Measurements from ENCODE around the gene SELENOM.
"Not testable (repeated sequence)": the region's sequence is repeated elsewhere in the genome, so short reads cannot be mapped to it uniquely, and the experiment has no call there.

SELENOM gene

DNA sequence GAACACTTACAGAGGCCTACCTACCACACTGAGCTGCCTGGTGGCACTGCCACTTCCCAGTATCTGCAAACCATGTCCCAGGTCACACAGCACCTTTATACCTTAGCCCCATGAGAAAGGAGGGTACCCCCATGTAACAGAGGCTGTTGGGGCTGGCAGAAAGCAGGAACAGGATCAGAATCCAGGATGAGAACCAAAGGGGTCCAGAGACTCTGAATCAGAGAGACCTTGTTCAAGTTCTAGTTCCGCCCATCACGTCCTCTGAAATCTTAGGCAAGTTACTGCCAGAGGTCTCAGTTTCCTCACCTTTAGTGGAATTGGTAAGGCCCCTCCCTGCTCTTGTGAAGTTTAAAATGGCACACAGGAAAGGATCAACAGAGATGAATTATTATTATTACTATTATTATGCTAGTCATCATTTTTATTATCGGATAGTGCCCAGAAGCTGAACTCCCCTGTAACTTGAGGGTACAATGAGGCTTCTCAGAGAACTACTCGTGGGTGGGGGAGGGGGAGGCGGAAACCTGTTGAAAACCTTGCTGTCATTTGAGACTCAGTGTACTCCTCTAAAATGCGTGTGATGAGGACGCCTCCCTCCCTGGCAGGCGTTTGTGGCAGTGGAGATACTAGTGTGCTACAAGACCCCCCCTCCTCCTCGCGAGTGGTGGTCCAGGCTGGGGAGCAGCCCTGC lies 9.3 kb downstream of the SELENOM start:
- Histone ChIP-seq H3K4ac (ENCODE audit: low read depth in 1 of 2, low read length in 2 of 2) (no peak overlapping the region), H2BK12ac (ENCODE audit: low read length in 2 of 2) (no peak overlapping the region), H3K4me2 (ENCODE audit: low read length, poor library complexity, severe bottlenecking) (no peak overlapping the region), H3K27ac (ENCODE audit: low read length, poor library complexity, severe bottlenecking) (no peak overlapping the region), H4K8ac (ENCODE audit: low read length) (no peak overlapping the region), H2AFZ (ENCODE audit: low read depth, low read length) (no peak overlapping the region), H2BK120ac (ENCODE audit: low read depth, low read length) (no peak overlapping the region), H2BK5ac (ENCODE audit: low read depth, low read length, poor library complexity, severe bottlenecking) (no peak overlapping the region), H3K14ac (ENCODE audit: low read length in 2 of 2) (no peak overlapping the region), H3K4me3 (ENCODE audit: insufficient read depth in 1 of 2, low read depth in 1 of 2, low read length in 2 of 2) (no peak overlapping the region), H3K4me1 (ENCODE audit: control insufficient read depth, insufficient read depth, low read depth, low read length) (peaks cover 22% of the 10 kb centered on the region), H3K79me1 (replicated peaks; ENCODE audit: low read length, poor library complexity, severe bottlenecking) (peaks cover 29% of the 10 kb centered on the region), H3K36me3 (ENCODE audit: control insufficient read depth in 1 of 2, insufficient read depth in 2 of 2, low read depth in 1 of 2, low read length in 2 of 2) (peaks cover 84 to 94% of the 10 kb centered on the region in 2 experiments), H3K9me3 (ENCODE audit: control insufficient read depth, low read length) (no peaks in the 10 kb centered on the region), H2AK5ac (ENCODE audit: low read length, severe bottlenecking) (no peak overlapping the region), H3K9ac (ENCODE audit: low read length) (peak overlapping the region; percentile 18), H3K27me3 (ENCODE audit: control insufficient read depth in 1 of 2, insufficient read depth in 1 of 2, low read length in 2 of 2) (no peaks in the 10 kb centered on the region), H3K18ac (ENCODE audit: low read depth in 1 of 2, low read length in 2 of 2) (no peak overlapping the region), H2BK15ac (ENCODE audit: low read depth, poor library complexity, severe bottlenecking) (no peak overlapping the region), H3K23ac (ENCODE audit: low read length in 2 of 2) (no peak overlapping the region), H4K91ac (ENCODE audit: low read length) (no peak overlapping the region)
- WGBS = 90% methylated on average over 10 of the region's 10 CpGs
- DNase-seq = no peak

- H2AK5ac ChIP-seq (ENCODE audit: low read length, severe bottlenecking); H4K8ac ChIP-seq (ENCODE audit: low read length); H3K4me3 ChIP-seq (ENCODE audit: insufficient read depth in 1 of 2, low read depth in 1 of 2, low read length in 2 of 2); H3K4me2 ChIP-seq (ENCODE audit: low read length, poor library complexity, severe bottlenecking); DNase-seq; H3K18ac ChIP-seq (ENCODE audit: low read depth in 1 of 2, low read length in 2 of 2); H4K91ac ChIP-seq (ENCODE audit: low read length); H3K27ac ChIP-seq (ENCODE audit: low read length, poor library complexity, severe bottlenecking); H2BK120ac ChIP-seq (ENCODE audit: low read depth, low read length); H3K14ac ChIP-seq (ENCODE audit: low read length in 2 of 2); H3K27me3 ChIP-seq (ENCODE audit: control insufficient read depth in 1 of 2, insufficient read depth in 1 of 2, low read length in 2 of 2); H2AFZ ChIP-seq (ENCODE audit: low read depth, low read length); H3K9me3 ChIP-seq (ENCODE audit: control insufficient read depth, low read length); H2BK15ac ChIP-seq (ENCODE audit: low read depth, poor library complexity, severe bottlenecking); H3K23ac ChIP-seq (ENCODE audit: low read length in 2 of 2); H2BK5ac ChIP-seq (ENCODE audit: low read depth, low read length, poor library complexity, severe bottlenecking); H3K4ac ChIP-seq (ENCODE audit: low read depth in 1 of 2, low read length in 2 of 2); H2BK12ac ChIP-seq (ENCODE audit: low read length in 2 of 2): not testable (repeated sequence)
- Histone ChIP-seq H3K9ac (ENCODE audit: low read length) (peak overlapping the region; percentile 18), H3K4me1 (ENCODE audit: control insufficient read depth, insufficient read depth, low read depth, low read length) (peaks cover 20% of the 10 kb centered on the region), H3K79me1 (replicated peaks; ENCODE audit: low read length, poor library complexity, severe bottlenecking) (peaks cover 35% of the 10 kb centered on the region), H3K36me3 (ENCODE audit: control insufficient read depth in 1 of 2, insufficient read depth in 2 of 2, low read depth in 1 of 2, low read length in 2 of 2) (peaks cover 86 to 94% of the 10 kb centered on the region in 2 experiments)
- WGBS = 93% methylated on average over 4 of the region's 5 CpGs
Measured at GRCh38 chr22:31097539-31097938, 9.8 kb downstream of the SELENOM start.

DNA sequence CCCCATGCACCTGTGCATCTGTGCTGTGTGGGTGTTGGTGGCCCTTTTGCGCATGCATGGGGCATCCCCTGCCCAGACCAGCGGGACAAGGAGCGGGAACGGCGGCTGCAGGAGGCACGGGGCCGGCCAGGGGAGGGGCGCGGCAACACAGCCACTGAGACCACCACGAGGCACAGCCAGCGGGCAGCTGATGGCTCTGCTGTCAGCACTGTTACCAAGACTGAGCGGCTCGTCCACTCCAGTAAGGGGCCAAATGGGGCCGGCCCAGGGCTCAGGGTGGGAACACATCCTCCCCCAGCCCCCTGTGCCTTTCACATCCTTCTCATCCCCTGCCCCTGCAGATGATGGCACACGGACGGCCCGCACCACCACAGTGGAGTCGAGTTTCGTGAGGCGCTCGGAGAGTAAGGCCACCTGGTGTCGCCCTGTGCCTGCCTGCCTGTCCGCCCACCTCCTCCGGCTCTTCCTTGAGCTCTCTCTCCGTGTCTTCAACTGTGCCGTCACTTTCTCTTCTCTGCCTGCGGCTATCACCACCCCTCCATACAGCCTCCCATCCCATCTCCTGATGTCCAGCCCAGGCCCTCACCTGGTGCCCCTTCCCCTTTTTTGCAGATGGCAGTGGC lies 10.6 kb downstream of the SELENOM start:
- Histone ChIP-seq H2BK5ac (ENCODE audit: low read depth, low read length, poor library complexity, severe bottlenecking) (no peak overlapping the region), H2BK120ac (ENCODE audit: low read depth, low read length) (no peak overlapping the region), H3K9ac (ENCODE audit: low read length) (no peak overlapping the region), H3K79me1 (replicated peaks; ENCODE audit: low read length, poor library complexity, severe bottlenecking) (peaks cover 40% of the 10 kb centered on the region), H3K14ac (ENCODE audit: low read length in 2 of 2) (no peak overlapping the region), H3K27me3 (ENCODE audit: control insufficient read depth in 1 of 2, insufficient read depth in 1 of 2, low read length in 2 of 2) (no peaks in the 10 kb centered on the region), H2BK12ac (ENCODE audit: low read length in 2 of 2) (no peak overlapping the region), H3K27ac (ENCODE audit: low read length, poor library complexity, severe bottlenecking) (no peak overlapping the region), H3K4me3 (ENCODE audit: insufficient read depth in 1 of 2, low read depth in 1 of 2, low read length in 2 of 2) (no peak overlapping the region), H3K18ac (ENCODE audit: low read depth in 1 of 2, low read length in 2 of 2) (no peak overlapping the region), H2BK15ac (ENCODE audit: low read depth, poor library complexity, severe bottlenecking) (no peak overlapping the region), H4K8ac (ENCODE audit: low read length) (no peak overlapping the region), H3K23ac (ENCODE audit: low read length in 2 of 2) (no peak overlapping the region), H3K36me3 (ENCODE audit: control insufficient read depth in 1 of 2, insufficient read depth in 2 of 2, low read depth in 1 of 2, low read length in 2 of 2) (peaks cover 92 to 94% of the 10 kb centered on the region in 2 experiments), H3K4me1 (ENCODE audit: control insufficient read depth, insufficient read depth, low read depth, low read length) (peaks cover 12% of the 10 kb centered on the region), H2AK5ac (ENCODE audit: low read length, severe bottlenecking) (no peak overlapping the region), H2AFZ (ENCODE audit: low read depth, low read length) (no peak overlapping the region), H3K9me3 (ENCODE audit: control insufficient read depth, low read length) (no peaks in the 10 kb centered on the region), H3K4me2 (ENCODE audit: low read length, poor library complexity, severe bottlenecking) (no peak overlapping the region), H3K4ac (ENCODE audit: low read depth in 1 of 2, low read length in 2 of 2) (no peak overlapping the region), H4K91ac (ENCODE audit: low read length) (no peak overlapping the region)
- 96% methylated on average over 27 of the region's 27 CpGs for WGBS
- no peak for DNase-seq

DNA sequence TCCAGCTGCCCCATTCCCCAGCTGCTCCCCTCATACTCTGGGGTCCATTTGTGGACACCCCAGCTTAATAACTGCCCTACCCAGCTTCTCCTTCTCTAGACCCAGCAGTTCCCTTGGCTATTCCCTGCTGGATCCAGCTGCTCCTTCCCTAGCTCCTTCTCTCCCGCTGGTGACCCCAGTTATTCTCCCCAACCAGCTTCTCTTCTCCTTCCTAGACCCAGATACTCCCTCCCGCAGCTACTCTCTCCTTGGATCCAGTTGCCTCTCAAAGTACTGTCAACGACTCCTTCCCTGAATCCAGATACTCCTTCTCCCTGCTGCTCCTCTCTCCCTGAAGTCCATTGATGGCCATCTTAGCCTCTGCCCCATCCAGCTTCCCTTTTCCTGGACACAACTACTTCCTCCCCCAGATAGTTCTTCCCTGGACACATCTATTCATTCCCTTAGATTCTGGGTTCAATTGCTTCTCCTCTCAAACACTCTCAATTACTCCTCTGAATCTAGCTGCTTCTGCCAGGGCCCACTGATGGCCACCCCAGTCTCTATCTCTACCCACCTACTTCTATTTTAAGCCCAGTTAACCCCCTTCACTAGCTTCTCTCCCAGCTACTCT lies 11.6 kb downstream of the SELENOM start:
- no peak overlapping the region for H3K4me2 ChIP-seq (ENCODE audit: low read length, poor library complexity, severe bottlenecking)
- no peak overlapping the region for H3K14ac ChIP-seq (ENCODE audit: low read length in 2 of 2)
- no peaks in the 10 kb centered on the region for H3K9me3 ChIP-seq (ENCODE audit: control insufficient read depth, low read length)
- no peak overlapping the region for H2AK5ac ChIP-seq (ENCODE audit: low read length, severe bottlenecking)
- 96% methylated on average over 3 of the region's 3 CpGs for WGBS
- no peak overlapping the region for H3K9ac ChIP-seq (ENCODE audit: low read length)
- H3K18ac ChIP-seq (ENCODE audit: low read depth in 1 of 2, low read length in 2 of 2) = no peak overlapping the region
- H2BK15ac ChIP-seq (ENCODE audit: low read depth, poor library complexity, severe bottlenecking) = no peak overlapping the region
- peaks cover 50% of the 10 kb centered on the region for H3K79me1 ChIP-seq (replicated peaks; ENCODE audit: low read length, poor library complexity, severe bottlenecking)
- no peak overlapping the region for H2BK5ac ChIP-seq (ENCODE audit: low read depth, low read length, poor library complexity, severe bottlenecking)
- DNase-seq = no peak
- no peak overlapping the region for H3K4me3 ChIP-seq (ENCODE audit: insufficient read depth in 1 of 2, low read depth in 1 of 2, low read length in 2 of 2)
- no peak overlapping the region for H2AFZ ChIP-seq (ENCODE audit: low read depth, low read length)
- H3K23ac ChIP-seq (ENCODE audit: low read length in 2 of 2) = no peak overlapping the region
- H4K8ac ChIP-seq (ENCODE audit: low read length) = no peak overlapping the region
- H2BK120ac ChIP-seq (ENCODE audit: low read depth, low read length) = no peak overlapping the region
- H3K36me3 ChIP-seq (ENCODE audit: control insufficient read depth in 1 of 2, insufficient read depth in 2 of 2, low read depth in 1 of 2, low read length in 2 of 2) = peaks cover 95 to 97% of the 10 kb centered on the region in 2 experiments
- peaks cover 12% of the 10 kb centered on the region for H3K4me1 ChIP-seq (ENCODE audit: control insufficient read depth, insufficient read depth, low read depth, low read length)
- no peak overlapping the region for H4K91ac ChIP-seq (ENCODE audit: low read length)
- no peak overlapping the region for H3K27ac ChIP-seq (ENCODE audit: low read length, poor library complexity, severe bottlenecking)
- H3K4ac ChIP-seq (ENCODE audit: low read depth in 1 of 2, low read length in 2 of 2) = no peak overlapping the region
- H2BK12ac ChIP-seq (ENCODE audit: low read length in 2 of 2) = no peak overlapping the region
- H3K27me3 ChIP-seq (ENCODE audit: control insufficient read depth in 1 of 2, insufficient read depth in 1 of 2, low read length in 2 of 2) = no peaks in the 10 kb centered on the region

Measured in mesenchymal stem cell (in vitro differentiated cells and primary cell).